Muscle layer of colon (tissue), 2 donors: ENCODE data around the gene IGFBP6.

Experiments
- H3K27ac ChIP-seq: one replicate; pipeline ENCODE4 v1.7.0; 2013; ENCODE audit warnings: low read depth, mild to moderate bottlenecking, low read length, moderate library complexity
- H3K27me3 ChIP-seq, 2 donors: one replicate each; pipeline ENCODE4 v1.7.0; 2013; ENCODE audit warnings: low read length in 2 of 2, mild to moderate bottlenecking in 2 of 2; ENCODE audit not compliant: insufficient read depth in 2 of 2, control insufficient read depth in 1 of 2
- H3K36me3 ChIP-seq: one replicate; pipeline ENCODE4 v1.7.0; 2013; ENCODE audit warnings: mild to moderate bottlenecking, low read length; ENCODE audit not compliant: insufficient read depth
- H3K4me1 ChIP-seq: one replicate; pipeline ENCODE4 v1.7.0; 2013; ENCODE audit warnings: mild to moderate bottlenecking, low read length; ENCODE audit not compliant: insufficient read depth
- H3K4me3 ChIP-seq, 2 donors: one replicate each; pipeline ENCODE4 v1.7.0; 2013; ENCODE audit warnings: low read length in 2 of 2, low read depth in 1 of 2, mild to moderate bottlenecking in 1 of 2, moderate library complexity in 1 of 2
- H3K9ac ChIP-seq: one replicate; pipeline ENCODE4 v1.7.0; 2013; ENCODE audit warnings: low read length
- H3K9me3 ChIP-seq: one replicate; pipeline ENCODE4 v1.7.0; 2013; ENCODE audit warnings: mild to moderate bottlenecking, low read length
- donor health status: abdominal sarcoma.
- donor health status: Adenocarcinoma of cecum.

Gene IGFBP6

DNA sequence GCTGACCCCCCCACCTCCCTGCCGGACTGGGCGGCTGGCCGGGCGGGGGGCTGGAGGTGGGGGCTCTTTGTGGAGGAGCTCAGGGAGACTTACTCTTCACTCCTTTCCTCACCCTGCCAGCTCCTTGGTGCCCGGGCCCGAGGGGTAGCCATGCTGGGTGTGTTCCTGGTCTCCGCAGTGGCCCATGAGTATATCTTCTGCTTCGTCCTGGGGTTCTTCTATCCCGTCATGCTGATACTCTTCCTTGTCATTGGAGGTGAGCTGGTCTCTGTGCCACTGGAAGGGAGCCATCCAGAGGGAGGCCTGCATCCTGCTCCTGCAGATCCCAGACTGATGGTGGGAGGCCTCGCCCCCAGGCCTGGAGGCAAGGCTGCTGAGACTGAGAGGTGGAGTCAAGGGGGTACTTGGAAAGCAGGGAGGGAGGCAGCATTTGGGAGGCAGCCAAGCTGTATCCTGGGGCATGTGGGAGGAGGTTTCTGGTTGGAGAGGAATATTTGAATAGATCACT, 25.5 kb downstream of the IGFBP6 start:
- no peak overlapping the region for H3K9ac ChIP-seq

GRCh38 chr12:53123578-53124351, 26.3 kb downstream of the IGFBP6 start:
- H3K9ac ChIP-seq = no peak overlapping the region
- no peak overlapping the region for H3K4me3 ChIP-seq
- no peaks in the 10 kb centered on the region for H3K36me3 ChIP-seq
- no peak overlapping the region for H3K27ac ChIP-seq
- no peaks in the 10 kb centered on the region for H3K27me3 ChIP-seq
- H3K9me3 ChIP-seq = no peaks in the 10 kb centered on the region
- no peaks in the 10 kb centered on the region for H3K4me1 ChIP-seq

More for the DNA sequence above, 25.5 kb downstream of the IGFBP6 start:
- Histone ChIP-seq H3K9me3 (no peaks in the 10 kb centered on the region), H3K4me3 (no peak overlapping the region), H3K27ac (no peak overlapping the region), H3K36me3 (no peaks in the 10 kb centered on the region), H3K4me1 (no peaks in the 10 kb centered on the region), H3K27me3 (no peaks in the 10 kb centered on the region)

- Histone ChIP-seq H3K27ac (no peak overlapping the region), H3K4me1 (no peaks in the 10 kb centered on the region), H3K27me3 (no peaks in the 10 kb centered on the region), H3K9me3 (no peaks in the 10 kb centered on the region), H3K36me3 (no peaks in the 10 kb centered on the region), H3K4me3 (no peak overlapping the region), H3K9ac (no peak overlapping the region)
Measured at GRCh38 chr12:53124352-53124723, 26.9 kb downstream of the IGFBP6 start.

GRCh38 chr12:53127169-53127568, 29.7 kb downstream of the IGFBP6 start:
- Histone ChIP-seq H3K27me3 (no peaks in the 10 kb centered on the region), H3K4me1 (no peaks in the 10 kb centered on the region), H3K9ac (no peak overlapping the region), H3K36me3 (no peaks in the 10 kb centered on the region), H3K27ac (no peak overlapping the region), H3K4me3 (no peak overlapping the region), H3K9me3 (no peaks in the 10 kb centered on the region)

DNA sequence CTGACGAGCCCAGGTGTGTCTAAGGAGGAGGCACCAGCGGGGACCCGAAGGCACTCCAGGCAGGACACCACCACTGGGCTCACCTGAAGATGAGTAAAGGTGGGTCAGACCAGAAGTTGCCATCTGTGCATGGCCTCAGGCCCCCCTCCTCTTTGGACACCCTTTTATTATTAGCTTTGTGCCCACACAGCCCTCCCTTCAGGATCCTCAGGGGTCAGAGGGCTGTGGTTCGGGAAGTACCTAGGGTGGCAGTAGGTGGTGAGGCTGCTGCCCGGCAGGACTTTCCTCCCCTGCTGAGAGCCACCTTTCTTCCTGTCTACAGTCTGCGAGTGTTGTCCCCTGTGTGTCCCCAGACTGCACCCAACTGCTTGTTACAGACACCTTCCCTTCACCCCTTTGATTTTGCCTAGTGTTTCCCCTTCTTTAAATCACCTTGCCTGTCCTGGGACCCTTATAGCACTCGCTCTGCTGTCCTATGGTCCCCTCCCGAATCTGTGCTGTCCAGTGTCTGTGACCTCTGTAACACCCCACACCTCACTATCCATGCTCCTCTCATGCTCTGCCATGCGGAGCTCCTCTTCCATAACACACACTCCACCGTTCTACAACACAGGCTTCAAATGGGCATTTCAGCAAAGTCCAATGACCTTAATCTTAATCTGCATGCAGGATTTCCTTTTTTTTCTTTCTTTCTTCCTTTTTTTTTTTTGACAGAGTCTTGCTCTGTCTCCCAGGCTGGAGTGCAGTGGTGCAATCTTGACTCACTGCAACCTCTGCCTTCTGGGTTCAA, 31.5 kb downstream of the IGFBP6 start:
- H3K9me3 ChIP-seq = no peaks in the 10 kb centered on the region
- no peak overlapping the region for H3K27ac ChIP-seq
- no peaks in the 10 kb centered on the region for H3K36me3 ChIP-seq
- H3K4me3 ChIP-seq = no peak overlapping the region
- H3K27me3 ChIP-seq = no peaks in the 10 kb centered on the region
- no peaks in the 10 kb centered on the region for H3K4me1 ChIP-seq
- no peak overlapping the region for H3K9ac ChIP-seq

DNA sequence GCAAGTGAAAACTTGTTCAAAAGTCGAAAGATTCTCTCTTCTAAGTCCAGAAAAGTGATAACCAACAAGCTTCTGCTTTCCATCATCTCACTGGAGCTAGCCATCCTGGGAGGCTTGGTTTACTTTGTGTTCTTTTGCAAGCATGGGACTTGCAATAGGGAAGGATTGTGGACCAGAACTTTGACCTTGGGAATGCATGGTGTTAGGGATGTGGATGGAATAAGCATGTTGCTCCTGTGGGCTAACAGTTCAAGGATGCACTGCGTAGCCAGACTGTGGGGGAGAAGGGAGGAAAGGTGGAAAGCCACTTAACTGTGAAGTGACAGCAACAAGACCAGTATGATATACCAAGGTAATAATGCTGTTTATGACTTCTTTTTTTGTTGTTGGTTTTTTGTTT, 34.4 kb downstream of the IGFBP6 start:
- Histone ChIP-seq H3K36me3 (no peaks in the 10 kb centered on the region), H3K27me3 (no peaks in the 10 kb centered on the region), H3K9ac (no peak overlapping the region), H3K4me3 (no peak overlapping the region), H3K4me1 (no peaks in the 10 kb centered on the region), H3K27ac (no peak overlapping the region), H3K9me3 (no peaks in the 10 kb centered on the region)

DNA sequence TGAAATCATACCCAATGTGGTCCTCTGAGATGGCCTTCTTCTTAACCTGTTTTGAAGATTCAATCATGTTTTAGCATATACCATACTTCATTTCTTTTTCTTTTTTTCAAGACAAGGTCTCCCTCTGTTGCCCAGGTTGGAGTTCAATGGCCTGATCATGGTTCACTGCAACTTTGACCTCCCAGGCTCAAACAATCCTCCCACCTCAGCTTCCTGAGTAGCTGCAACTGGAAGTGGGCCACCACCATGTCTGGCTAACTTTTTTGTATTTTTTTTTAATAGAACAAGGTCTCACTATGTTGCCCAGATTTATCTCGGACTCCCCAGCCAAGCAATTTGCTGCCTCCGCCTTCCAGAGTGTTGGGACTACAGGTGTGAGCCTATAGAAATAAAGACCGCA, 36.3 kb downstream of the IGFBP6 start:
- no peak overlapping the region for H3K9ac ChIP-seq
- no peaks in the 10 kb centered on the region for H3K27me3 ChIP-seq
- H3K9me3 ChIP-seq = no peaks in the 10 kb centered on the region
- H3K27ac ChIP-seq = no peak overlapping the region
- H3K36me3 ChIP-seq = no peaks in the 10 kb centered on the region
- H3K4me3 ChIP-seq = no peak overlapping the region
- no peaks in the 10 kb centered on the region for H3K4me1 ChIP-seq

- no peak overlapping the region for H3K4me3 ChIP-seq
- no peak overlapping the region for H3K9ac ChIP-seq
- H3K36me3 ChIP-seq = no peaks in the 10 kb centered on the region
- no peaks in the 10 kb centered on the region for H3K4me1 ChIP-seq
- no peaks in the 10 kb centered on the region for H3K9me3 ChIP-seq
- H3K27me3 ChIP-seq = no peaks in the 10 kb centered on the region
- H3K27ac ChIP-seq = no peak overlapping the region
Measured at GRCh38 chr12:53143355-53143754, 45.9 kb downstream of the IGFBP6 start.

- Histone ChIP-seq H3K4me1 (no peaks in the 10 kb centered on the region), H3K27me3 (no peaks in the 10 kb centered on the region), H3K36me3 (no peaks in the 10 kb centered on the region), H3K9ac (no peak overlapping the region), H3K4me3 (no peak overlapping the region), H3K9me3 (no peaks in the 10 kb centered on the region), H3K27ac (no peak overlapping the region)
Measured at GRCh38 chr12:53145383-53146260, 48.2 kb downstream of the IGFBP6 start.

GRCh38 chr12:53147181-53147580, 49.7 kb downstream of the IGFBP6 start:
- Histone ChIP-seq H3K9me3 (no peaks in the 10 kb centered on the region), H3K27ac (no peak overlapping the region), H3K27me3 (no peaks in the 10 kb centered on the region), H3K36me3 (no peaks in the 10 kb centered on the region), H3K4me3 (no peak overlapping the region), H3K4me1 (no peaks in the 10 kb centered on the region), H3K9ac (no peak overlapping the region)

DNA sequence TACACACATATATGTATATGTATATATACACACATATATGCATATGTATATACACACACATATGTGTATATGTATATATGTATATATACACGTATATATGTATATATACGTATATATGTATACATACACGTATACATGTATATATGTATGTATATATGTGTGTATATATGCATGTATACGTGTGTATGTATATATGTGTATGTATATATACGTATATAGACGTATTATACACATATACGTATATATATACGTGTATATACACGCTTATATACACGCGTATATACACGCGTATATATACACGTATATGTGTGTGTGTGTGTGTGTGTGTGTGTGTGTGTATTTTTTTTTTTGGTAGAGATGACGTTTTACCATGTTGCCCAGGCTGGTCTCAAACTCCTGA, 50.2 kb downstream of the IGFBP6 start:
- H3K9ac ChIP-seq = no peak overlapping the region
- no peak overlapping the region for H3K27ac ChIP-seq
- H3K27me3 ChIP-seq = no peaks in the 10 kb centered on the region
- H3K4me3 ChIP-seq = no peak overlapping the region
- no peaks in the 10 kb centered on the region for H3K36me3 ChIP-seq
- H3K4me1 ChIP-seq = no peaks in the 10 kb centered on the region
- H3K9me3 ChIP-seq = no peaks in the 10 kb centered on the region
